DMS153 treated with DMSO at 0.1 percent for 48 hours (cell line): Measurements from ENCODE around the gene SETD6.

Experiments used
- DNase-seq: peaks from one replicate; lab custom pipeline; 2025; ENCODE audit not compliant: unreplicated experiment; lab: John Stamatoyannopoulos, UW

SETD6 gene

DNA sequence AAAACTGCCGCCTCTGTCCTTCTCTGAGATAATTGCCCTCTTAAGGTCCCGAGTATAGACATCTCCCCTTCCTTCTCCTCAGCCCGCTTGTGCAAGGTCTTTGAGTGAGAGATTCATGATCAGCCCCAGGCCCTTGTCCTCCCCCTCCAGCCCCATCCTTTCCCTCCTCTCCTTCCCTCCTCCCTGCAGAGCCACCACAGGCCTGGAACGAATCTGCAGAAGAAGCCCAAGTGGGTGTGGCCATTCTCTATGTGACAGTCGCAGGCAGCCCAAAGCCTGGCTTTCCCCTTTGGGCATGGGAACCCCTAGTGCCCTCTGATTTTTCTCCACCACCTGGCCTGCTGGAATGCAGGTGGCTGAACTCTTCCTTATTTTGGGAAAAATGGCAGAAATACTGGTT is 22.6 kb upstream of the SETD6 start:
- no peak for DNase-seq

DNA sequence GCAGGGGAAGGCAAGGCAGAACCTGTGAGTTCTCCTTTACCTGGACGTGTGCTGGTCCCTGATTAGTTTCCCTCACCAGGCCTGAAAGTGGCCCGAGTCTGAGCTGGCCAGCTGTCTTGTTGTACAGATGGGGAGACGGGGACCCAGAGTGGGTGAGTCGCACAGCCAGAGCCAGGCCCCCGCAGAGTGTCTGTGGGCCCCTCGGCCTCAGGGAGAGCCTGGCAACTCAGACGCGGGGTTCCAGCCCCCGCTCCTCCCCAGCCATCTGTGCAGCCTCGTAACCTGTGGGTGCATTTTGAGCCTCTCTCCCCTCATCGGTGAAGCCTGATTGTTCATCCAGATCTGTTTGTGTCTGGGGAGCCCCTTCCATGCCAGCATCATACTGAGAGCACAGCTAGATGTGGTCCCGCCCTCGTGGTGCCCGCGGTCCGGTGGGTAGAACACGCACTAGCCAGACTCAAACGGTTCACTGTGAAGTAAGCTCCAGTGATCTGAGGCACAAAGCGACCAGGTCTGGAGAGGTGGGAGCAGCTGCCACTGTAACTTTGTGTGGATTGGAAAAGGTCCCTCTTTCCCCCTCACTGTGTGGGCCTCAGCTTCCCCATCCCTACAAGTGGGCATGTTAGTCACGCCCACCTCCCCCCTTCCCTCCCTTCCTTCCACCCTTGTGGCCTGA is 21.4 kb upstream of the SETD6 start:
- DNase-seq = no peak

DNA sequence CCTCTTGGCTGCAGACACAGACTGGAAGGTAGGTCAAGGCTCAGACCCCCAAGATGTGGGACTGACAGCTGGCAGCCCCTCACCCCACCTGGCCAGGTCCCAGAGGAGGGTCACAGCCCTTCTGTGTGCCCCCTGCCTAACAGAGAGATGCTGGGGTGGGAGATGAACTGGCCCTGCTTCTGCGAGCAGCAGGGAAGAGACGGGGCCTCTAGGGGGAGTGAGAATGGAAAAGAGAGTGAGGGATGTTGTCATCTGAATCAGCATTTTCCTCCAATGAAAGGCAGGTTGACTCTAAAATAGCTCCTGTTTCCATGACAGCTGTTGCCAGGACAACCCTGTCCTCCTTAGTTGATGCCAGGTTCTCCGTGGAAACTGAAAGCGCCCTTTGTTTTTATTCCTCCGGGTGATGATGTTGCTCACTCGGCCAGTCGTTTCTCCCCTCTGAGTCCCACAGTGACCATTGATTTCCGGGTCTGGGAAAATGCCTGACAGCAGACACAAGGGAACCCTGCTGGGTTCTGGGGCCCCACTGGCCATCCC is 20.3 kb upstream of the SETD6 start:
- DNase-seq = peak; percentile 41

DNA sequence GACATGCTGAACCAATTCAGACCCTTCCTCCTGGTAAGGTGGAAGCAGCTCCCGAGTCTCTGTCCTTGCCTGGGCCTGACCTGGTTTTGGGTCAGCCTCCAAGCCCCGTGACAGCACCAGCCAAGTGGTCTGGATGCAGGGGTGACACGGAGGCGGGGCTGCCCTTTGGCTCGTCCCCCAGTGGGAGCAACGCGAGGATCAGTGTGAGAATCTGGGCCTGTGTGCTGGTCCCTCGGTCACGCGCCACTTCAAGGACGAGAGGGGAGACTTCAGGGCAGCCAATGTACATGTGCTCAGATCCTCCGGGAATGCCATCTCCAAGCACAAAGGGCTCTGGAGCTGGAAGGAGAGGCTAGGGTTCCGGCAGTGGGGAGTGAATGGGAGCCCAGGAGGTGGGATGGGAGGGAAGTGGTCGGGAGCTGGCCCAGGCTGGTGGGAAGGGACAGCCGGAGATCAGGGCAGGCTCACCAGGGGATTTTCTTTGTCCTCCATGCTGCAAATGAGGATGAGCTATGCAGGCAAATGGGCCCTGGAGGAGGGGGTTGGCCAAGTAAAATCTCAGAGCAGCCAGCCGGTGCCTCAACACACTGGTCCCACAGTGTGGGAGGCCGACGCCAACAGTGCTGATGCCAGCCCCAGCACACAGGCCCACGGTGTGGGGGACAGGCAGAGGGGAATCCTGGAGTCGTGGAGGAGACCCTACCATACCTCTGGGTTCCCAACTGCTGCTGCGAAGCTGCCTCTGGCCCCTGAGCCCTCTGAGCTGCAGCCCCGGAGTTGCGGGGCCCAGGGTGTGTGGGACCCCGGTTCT is 19.6 kb upstream of the SETD6 start:
- no peak for DNase-seq

DNA sequence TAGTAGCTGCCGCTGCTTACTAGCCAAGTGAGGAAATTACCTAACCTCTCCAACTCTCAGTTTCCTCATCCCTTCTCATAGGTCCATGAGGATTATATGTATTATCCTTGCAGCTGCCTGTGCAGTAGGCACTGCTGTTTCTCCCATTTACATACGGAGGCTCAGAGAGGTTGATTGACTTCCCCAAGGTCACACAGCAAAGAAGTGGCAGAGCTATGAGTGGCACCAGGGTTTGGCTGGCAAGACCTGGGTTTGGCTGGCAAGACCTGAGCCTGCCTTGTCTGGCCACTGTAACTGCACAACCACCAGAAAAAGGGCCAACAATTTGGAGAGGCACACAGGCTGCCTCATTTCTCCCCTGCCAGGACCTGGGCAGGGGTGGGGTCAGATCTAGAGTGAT is 17.8 kb upstream of the SETD6 start:
- no peak for DNase-seq

DNA sequence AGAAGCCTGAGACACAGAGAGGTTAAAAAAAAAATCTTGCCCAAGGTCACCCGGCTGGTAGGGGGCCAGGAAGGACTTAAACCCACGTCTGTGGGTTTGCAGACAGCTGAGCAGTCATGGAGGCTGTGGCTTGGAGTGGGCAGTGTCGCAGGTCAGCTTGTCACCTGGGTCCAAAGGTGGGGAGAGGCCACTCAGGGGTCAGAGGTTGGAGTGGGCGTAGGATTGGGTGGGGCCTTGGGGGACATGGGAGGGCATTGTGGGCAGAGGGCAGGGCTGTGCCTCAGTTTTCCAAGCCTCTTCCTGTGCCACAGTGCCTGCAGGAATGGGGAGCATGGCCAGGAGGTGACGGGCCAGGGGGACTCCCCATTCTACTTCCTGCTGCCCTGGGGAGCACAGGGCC is 17.4 kb upstream of the SETD6 start:
- DNase-seq = no peak

DNA sequence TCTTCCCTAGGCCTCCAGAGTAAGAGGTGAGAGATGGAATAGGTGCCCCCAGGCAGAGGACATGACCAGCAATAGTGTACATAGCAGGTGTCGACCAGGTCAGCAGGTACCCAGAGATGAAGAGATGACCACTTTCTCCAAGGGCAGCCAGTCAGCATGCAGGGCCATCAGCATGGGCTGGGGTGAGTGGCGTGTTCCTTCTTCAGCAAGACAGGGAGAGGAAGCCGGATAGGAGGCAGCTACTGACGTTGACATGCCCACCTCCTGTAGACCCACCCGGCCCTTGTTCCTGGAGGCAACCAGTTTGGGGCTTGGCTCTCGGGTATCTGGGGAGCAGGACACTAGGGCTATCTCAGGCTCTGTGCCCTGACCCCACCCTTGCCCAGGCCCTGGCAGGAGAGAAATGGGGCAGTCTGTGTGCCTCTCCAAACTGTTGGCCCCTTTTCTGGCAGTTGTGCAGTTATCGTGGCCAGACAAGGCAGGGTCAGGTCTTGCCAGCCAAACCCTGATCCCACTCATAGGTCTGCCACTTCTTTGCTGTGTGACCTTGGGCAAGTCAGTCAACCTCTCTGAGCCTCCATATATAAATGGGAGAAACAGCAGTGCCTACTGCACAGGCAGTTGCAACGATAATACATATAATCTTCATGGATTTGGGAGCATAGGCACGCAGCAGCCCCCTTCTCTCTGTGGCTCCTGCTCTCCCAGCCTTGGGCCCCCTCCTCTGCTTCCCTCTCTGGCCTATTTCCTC is 16.8 kb upstream of the SETD6 start:
- DNase-seq = no peak

DNA sequence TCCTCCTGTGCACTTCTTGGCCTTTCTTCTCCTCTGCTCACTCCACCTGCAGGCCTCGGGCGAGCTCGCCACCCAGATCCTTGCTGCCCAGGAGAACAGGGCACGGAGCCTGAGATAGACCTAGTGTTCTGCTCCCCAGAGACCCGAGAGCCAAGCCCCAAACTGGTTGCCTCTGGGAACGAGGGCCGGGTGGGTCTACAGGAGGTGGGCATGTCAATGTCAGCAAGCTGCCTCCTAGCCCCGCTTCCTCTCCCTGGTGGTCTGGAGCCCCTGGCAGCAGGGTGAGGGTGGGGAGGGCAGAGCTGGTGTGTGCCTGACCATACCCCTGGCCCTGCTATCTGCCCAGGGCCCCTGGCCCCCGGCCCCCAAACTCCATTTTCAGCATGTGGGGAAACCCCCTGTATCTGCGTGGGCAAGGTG is 16.2 kb upstream of the SETD6 start:
- no peak for DNase-seq

DNA sequence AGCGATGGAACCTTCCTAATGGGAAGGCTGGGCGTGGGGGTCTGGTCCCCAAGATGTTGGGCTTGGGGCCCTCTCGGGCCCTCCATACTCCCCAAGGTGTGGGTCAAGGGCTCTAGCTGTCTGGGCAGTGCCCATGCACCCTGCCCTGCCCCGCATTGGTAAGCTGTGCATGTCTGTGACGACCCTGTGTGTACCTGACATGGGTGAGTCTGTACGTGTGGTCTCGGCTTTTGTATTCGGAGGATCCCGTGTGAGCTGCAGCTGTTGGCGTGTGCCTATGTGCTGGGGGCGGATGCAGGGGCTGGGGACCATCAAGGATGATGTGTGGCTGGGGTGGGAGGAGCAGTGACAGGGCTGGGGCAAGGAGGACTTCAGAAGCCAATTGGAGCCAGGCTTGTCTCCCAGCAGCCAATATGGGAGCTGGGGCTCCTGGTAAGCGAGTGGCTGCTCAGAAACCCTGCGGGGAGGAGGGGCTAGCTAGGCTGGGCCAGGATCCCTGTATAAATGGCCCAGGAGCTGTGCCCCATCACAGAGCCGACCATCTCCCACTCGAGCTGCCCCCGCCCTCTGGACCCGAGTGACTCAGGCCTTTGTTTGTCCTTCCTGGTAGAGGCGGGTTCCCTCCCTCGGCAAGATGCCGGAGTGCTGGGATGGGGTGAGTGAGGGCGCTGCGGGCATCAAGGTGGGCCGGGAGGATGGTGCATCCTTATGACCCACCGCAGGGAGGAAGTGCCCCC is 15.5 kb upstream of the SETD6 start, which contains the start of gene NDRG4:
Gene NDRG4, plus strand, starts transcription at position 529 of the 737 bp plus-strand sequence. Its CDS starts 106 bp downstream, at position 635.
- DNase-seq = no peak

DNA sequence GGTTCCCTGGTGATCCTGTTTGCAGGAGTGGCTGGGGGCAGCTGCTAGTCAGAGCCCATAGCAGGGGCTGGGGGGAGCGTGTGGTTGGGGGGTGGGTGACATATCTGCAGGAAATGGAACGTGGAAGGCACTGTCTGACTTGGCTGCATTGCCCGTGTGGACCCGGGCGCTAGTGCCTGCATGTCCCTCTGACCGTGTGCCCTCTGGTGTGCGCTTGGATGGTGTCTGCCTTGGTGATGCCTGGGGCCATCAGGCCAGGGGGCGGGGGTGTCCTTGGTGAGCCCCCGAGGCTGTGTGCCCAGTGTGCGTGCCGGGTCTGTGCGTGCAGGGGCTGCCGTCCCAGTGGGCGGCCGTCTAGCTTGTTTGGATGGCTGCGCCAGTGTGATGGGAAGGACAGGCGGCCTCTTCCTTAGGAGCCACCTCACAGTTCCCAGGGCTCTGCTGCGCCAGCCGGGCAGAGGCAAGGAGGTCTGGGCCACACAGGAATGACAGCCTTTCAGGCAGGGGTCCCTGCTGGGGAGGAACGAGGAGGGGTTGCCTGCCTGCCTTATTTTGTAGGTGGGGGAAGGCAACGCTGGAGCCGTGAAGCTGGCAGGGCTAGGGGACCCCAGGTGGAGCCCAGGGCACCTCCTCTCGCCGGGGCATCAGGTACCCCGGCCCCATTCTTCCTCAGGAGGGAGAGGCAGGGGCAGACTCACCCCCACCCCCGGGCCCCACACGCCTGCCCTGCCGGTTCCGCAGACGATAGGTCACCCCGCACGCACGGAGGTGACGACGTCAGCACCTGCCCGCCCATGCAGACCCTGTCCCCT is 14.7 kb upstream of the SETD6 start:
- no peak for DNase-seq

DNA sequence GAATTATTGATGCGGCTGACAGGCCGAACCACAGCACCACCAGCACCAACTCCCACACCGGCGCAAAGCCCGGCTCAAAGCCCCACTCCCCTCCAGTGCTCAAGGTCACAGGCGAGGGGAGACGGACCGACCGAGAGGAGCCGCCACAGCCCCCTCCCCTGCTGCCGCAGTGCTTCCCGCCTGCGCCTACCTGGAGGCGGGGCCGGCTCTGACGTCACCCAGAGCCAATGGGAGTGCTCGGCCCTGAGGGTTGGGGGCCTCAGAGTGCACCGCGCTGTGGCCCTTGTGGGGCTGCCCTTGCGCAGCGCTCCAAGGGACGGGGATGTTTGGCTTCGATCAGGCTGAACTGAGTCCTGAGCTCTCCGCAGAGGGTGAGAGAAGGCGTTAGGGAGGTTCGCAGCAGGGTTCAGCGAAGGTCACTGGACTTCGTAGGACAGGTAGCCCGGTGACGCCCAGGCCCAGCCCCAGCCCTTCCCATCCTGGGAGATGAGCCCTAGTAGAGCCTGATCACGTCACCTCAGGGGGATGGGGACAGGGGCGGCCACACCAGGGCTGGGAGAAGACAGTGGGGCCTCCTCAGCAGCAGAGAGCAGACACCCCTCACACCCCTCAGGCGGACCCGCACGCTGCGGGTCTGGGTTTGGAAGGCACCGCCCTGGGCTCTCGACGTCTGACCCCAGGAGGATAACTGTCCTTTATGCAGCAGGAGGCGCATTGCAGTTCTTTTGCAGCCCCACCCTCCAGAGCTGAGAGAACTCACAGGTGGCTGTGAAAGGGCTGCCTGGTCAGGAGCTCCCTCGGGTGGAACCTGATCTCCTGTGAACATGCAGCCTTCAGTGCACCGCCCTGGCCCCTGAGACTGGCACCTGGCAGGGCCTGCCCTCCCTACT is 13.8 kb upstream of the SETD6 start:
- no peak for DNase-seq

DNA sequence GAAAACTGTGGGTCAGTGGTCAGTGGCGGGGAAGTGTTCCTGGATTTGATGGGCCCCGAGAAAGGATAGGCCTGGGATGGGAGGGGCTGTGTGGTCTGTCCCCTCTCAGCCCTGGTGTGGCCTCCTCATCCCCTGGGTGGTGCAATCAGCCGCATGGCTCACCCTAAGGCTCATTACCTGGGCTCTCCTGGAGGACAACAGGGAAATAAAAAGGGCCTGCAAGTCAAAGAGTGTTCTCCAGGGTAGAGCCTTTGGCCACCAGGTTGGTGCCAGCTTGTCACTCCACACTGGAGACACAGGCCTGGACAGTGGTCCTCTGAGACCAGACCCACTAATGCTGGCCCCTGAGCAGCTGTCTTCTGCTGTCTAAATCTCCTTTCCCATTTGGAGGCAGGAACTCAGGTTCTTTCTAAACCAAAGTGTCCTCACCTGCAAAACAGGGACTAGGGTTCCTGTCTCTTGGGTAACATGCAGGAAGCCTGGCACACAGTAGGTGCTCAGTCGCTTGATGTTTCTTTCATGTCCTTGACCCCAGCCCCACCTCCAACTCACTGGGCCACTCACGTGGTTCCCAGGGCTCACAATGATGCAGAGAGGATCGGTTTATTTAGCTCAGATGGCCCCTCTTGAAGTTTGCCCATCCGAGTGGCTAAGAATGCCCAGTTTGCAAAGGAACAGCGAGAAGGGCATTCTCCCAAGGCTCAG is 12.9 kb upstream of the SETD6 start:
- no peak for DNase-seq

DNA sequence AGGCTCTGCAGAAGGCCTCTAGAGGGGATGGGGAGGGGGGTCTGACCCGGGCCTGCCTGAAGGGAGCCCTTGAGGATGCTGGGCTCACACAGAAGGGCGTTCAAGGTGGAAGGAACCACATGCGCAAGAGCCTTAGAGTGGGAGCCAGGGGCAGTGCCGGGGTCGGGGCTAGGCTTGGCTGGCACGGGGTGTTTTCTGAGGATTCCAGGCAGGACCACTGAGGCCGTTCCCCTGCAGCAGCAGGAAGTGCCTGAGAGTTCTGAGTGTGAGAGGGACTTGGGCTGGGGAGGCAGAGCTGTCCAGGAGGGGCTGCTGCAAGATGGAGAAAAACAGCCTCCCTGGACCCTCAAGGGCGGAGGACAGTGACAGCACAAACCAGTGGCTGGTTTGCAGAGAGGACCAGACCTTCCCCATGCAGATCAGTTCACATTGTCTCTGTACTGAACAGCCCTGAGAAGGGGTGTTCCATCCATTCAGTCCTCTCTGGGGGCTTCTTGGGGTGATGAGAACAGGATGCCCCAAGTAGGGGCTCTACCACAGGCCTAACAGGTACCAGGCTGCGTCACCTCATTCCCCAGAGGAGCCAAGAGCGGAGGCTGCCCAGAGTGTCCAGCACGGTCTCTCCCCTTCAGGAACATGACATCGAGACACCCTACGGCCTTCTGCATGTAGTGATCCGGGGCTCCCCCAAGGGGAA is 12.0 kb upstream of the SETD6 start:
- no peak for DNase-seq

DNA sequence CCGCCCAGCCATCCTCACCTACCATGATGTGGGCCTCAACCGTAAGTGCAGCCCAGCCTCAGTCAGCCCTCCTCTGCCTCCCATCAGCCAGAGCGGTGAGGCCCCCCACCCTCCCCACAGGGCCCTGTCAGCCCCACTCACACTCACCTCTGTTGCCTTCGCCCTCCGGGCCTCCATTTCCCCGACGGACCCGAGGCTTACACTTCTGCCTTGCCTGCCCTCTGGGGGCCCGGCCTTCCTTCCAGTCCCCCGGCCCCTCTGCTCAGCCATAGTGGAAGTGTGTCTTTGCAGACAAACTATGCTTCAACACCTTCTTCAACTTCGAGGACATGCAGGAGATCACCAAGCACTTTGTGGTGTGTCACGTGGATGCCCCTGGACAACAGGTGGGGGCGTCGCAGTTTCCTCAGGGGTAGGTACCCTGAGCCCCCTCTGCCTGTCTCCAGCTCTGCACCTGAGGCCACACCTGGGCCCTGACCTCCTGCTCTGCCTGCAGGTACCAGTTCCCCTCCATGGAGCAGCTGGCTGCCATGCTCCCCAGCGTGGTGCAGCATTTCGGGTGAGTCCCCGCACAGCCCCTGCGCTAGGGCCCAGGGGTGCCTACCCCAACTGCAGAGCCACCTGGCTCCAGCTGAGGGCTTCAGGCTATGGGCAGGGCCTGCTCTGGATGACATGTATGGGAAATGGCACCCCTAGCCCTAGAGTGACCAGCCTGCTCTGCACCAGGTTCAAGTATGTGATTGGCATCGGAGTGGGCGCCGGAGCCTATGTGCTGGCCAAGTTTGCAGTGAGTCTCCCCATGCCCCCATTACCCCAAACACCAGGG is 11.2 kb upstream of the SETD6 start:
- DNase-seq = no peak

DNA sequence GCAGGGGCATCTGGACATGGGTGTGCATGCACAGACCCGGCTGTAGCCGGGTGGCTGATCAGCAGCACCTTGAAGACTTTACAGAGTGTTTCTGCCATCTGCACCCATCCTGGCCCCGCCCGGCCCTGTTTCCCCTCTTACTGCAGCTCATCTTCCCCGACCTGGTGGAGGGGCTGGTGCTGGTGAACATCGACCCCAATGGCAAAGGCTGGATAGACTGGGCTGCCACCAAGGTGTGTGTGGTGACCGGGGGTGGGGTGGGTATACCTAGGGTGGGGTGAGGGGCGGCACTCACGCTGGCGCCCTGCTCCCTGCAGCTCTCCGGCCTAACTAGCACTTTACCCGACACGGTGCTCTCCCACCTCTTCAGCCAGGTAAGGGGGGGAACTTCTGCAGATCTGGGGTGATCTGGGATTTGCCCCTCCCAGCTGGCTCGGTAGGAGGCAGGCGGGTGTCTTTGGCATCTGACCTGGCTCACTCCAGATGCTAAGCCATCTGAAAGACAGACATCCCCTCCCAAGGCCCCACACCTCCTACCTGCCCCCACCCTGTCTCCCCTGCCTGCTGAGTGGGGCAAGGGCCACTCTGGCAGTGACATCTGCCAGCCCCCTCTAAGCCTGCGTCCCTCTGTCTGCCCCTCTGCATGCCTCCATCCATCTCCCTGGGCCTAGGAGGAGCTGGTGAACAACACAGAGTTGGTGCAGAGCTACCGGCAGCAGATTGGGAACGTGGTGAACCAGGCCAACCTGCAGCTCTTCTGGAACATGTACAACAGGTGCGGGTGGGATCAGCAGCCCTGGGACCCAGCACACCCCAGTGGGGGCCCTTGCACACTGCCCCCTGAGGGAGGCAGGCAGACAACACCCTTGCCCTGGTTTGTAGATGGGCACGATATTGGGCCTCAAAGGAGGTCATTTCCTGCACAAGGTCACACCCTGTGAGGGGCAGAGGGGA is 8.8 kb upstream of the SETD6 start:
- DNase-seq = no peak
